HG02610 (cell line): ENCODE measurements around the gene IVD.
A peak's percentile ranks its signal among the peaks of the same experiment; 100 is the strongest.

Experiments used
- ATAC-seq: cut with Tn5 transposase; IDR thresholded peaks from one replicate; pipeline ENCODE4 v1.9.1; 2021; ENCODE audit warnings: mild to moderate bottlenecking, moderate library complexity; ENCODE audit not compliant: unreplicated experiment

The IVD gene

DNA sequence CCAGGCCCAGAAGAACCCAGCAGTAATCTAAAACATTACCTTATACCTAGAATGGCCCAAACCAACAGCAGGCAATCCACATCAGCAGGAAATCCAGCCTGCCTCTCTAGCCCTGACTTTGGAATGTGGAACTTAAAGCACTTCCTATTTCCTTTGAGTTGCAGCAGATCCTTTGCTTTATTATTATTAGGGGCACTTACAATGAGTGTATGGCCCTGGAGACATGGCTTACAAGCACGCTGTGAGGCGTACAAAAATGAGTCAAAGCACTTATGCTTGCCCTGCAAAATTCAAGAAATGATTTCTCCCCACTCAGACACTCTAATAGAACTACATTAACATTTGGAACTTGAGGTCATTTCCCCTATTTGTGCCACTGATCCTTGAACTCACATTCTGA is 32.6 kb upstream of the IVD start:
- ATAC-seq = no peak

DNA sequence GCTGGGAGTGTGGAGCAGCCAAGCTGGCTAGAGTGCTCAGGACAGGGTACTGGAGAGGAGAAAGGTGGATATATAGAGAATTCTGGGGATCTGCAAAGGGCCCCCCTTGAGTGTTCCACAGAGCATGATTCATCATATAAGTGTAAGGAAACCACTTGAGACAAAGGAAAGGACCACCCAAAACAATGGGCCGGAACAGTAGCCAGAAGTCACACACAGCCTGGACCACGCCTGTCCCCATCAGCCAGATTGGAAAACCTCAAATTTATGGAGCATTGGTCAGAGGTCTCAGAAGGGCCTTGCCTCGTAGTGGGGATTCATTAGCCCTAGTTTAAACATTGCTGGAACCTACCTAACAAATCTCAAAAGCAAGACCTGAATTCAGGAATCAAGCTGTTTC is 28.0 kb upstream of the IVD start:
- no peak for ATAC-seq

DNA sequence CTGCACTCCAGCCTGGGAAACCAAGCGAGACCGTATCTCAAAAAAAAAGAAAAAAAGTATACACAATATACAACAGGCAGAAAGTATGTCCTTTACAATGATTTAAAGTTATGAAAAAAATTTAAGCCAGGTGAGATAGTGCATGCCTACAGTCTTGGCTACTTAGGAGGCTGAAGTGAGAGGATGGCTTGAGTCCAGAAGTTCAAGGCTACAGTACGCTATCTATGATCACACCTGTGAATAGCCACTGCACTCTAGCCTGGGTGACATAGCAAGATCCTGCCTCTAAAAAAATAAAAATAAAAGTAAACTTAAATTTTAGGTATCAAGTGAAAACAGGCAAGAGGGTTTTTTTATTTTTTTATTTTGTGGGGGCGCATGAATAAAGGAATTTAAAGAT is 26.2 kb upstream of the IVD start:
- ATAC-seq = no peak

DNA sequence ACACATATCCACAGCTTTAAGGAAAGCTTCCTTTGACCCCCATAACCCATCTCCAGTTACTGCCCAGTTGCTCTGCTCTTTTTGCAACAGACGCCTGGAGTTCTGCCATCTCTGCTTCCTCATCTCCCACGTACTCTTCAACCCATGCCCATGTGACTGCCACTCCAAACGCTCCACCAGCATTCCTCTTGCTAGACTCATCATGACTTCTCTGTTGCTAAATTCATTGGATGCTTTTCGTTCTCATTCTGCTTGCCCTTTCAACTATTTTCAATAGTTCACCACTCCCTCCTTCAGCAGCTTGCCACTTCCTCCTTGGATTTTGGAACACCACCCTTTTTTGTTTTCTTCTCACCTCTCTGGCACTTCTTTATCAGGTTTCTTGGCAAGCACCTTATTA is 25.7 kb upstream of the IVD start:
- no peak for ATAC-seq

DNA sequence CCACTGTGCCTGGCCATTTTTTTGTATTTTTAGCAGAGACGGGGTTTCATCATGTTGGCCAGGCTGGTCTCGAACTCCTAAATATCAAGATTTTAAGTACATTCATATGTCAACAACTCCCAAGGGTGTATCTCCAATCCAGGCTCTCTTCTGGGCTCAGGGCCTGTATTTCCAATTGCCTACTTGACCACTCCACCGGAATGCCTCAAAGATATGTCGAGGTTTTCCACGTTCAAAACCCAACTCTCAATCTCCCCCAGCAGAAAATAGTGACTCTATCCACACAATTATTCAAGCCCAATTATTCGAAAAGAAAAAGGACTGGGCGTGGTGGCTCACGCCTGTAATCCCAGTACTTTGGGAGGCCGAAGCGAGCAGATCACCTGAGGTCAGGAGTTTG is 25.0 kb upstream of the IVD start:
- ATAC-seq = no peak

DNA sequence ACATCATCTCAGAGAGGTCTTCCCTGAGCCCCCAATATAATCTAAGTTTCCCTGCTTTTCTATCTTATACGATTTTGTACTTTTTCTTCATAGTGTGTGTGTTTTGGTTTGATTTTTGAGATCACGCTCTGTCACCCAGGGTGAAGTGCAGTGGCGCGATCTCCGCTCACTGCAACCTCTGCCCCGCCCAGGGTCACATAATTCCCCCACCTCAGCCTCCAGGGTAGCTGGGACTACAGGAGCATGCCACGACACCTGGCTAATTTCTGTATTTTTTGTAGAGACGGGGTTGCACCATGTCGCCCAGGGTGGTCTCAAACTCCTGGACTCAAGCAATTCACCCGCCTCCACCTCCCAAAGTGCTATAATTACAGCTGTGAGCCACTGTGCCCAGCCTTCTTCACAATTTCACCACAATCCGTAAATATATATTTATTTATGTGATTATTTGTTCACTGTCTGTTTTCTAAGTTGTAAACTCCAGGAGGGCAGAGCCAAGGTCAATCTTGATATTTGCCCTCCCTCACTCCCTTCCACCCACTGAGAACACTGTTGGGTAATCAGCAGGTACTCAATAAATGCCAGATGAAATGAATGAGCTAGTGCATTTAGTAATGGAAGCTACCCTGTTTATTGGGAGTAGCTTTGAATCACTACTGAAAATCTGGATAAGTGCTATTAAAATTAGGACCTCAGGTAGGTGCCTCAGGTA is 23.6 kb upstream of the IVD start:
- no peak for ATAC-seq

DNA sequence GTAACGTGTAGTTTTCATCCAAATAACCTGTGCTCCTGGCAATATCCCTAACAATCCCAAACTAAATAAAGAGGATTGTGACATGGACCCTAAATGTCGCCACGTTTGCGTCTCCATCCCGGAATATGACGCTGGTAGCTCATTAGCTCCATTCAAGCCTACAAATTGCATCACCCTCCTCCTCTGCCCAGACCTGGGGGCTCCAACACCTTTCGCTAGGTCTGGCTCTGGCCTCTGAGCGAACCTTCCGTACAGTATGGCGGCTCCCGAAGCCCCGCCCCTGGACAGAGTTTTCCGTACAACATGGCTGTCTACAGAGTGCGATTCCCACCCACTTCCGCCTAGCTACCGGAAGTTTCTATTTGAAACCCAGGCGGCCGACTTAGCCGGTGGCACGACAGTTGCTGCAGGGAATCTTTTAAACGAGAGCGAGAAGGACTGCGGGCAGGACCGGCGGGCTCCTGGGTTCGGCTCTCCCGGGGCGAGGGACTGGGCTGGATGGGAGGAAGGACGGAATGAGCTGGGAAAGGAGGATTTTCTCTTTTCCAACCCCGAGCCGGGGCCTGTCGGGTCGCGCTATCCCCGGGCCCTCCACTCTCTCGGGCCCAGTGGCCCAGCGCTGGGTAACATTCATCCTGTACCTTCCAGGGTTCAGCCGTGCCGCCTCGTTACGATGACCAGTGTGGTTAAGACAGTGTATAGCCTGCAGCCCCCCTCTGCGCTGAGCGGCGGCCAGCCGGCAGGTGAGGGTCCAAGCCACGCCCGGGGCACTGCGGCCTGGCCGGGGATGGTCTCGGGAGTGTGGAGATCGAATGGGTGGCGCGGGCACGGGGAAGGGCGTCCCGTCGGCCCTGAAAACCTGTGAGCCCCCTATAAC is 22.8 kb upstream of the IVD start, which contains the start of gene KNSTRN:
KNSTRN (plus strand) TSS at position 142 of the 877 bp plus-strand sequence; CDS start at position 257, 115 bp downstream.
- peak; percentile 97 for ATAC-seq

DNA sequence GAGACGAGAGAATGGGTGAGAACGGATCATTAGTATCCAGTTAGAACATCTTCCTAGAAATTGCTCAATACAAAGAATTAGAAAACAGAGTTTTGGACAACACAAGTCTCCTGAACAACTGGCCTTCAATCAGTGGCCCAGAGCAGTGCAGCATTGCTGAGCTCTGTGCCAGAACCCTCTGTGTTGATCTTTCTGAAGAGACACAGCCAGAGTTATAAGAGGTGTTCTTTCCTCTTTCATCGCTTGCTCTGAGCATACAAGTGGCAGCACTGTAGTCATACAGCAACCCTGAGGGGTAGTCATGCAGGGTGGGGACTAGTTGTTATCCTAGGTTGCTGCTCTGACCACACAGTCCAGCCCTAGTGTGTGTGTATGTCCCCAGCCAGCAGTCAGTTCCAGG is 19.1 kb upstream of the IVD start:
- no peak for ATAC-seq

DNA sequence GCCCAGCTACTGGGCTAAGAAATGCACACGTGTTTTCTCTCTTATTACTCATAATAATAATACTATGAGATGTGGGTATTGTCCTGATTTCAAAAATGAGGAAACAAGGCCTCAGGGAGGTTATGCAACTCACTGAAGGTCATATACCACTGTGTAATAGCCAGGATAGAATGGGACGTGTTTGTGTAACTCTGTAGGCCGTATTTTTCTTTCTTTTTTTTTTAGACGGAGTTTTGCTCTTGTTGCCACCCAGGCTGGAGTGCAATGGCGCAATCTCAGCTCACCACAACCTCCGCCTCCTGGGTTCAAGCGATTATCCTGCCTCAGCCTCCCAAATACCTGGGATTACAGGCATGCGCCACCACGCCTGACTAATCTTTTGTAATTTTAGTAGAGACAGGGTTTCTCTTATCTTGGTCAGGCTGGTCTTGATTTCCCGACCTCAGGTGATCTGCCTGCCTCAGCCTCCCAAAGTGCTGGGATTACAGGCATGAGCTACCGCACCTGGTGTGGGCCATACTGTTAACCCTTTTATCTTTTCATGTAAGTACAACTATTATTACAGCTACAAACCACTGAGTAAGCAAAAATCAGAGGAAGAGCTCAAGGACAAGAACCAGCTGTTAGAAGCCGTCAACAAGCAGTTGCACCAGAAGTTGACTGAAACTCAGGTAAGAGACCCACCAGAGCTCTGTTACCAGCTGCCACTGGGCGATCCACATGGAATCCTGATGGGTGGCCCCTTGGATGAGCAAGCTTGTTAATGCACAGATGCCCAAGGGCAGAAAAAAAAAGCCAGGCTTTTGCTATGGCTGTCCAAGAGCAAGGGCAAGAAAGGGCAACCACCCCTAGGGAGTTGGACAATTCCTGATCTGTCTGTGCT is 16.4 kb upstream of the IVD start:
- ATAC-seq = no peak

DNA sequence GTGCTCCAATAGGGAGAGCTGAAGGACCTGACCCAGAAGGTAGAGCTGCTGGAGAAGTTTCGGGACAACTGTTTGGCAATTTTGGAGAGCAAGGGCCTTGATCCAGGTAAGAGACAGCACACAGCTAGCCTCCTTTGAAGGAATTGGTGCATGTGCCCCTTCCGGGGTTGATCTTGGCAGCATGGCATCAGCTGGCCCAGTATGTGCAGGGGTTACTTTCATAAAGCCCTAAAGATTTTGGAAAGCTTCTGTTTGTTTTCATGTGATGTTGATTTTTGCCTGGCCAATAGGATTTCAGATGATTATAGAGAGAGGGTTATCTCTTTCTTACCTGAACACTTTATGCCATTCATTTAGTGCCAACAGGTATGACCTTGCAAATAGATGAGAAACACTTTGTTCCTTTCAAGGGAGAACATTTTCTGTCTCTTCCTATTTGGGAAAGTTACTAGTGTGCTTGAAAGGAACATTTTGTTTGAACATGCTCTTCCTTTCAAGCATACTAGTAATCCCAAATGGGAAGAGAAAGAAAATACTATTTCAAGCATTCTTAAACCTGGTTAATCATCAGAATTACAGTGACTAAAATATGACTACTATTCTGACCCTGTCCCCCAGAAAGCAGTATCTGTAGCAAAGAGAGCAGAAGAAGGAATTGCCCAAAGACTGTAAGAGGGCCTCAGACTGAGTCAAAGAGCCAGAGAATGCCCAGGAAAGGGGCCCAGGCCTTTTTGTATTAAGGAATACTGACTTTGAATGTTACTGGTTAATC is 15.6 kb upstream of the IVD start:
- no peak for ATAC-seq

DNA sequence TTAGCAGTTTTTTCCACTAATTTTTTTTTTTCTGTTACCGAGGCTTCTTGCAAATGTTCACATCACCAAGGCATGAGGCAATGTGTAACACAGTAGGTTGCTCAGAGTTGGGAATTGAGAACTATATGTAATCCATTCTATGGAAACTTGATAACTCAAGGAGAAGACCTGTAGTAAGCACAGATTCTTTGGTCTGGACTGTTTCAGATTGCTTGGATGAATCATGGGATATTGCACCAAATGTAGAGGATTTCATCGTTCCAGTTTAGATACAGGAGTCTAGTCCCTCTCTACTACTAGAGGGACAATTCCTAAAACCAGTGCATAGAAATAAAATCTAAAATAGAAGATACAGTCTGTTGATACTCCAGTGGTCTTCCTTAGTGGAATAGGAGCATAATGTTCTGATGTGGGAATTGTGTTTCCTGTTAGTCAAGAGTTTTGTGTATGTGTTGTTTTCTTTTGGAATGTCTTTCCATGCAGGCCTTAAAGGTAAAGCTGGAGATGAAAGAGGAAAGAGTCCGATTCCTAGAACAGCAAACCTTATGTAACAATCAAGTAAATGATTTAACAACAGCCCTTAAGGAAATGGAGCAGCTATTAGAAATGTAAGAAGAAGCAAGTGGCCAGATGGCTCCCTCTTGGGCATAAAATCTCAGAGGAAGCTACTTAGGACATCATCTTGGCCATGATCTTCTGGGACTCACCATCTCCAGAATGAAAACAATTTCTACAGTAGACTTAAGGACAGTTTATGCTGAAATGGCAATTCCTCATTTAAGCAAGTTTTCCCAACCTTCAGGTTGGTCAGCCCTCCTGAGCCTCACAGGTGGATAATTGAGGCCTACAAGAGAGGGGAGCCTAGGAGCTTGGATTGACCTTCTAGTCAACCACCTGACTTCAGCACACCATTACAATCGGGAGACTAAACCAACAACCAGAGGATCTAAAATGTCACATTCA is 12.3 kb upstream of the IVD start:
- ATAC-seq = no peak

DNA sequence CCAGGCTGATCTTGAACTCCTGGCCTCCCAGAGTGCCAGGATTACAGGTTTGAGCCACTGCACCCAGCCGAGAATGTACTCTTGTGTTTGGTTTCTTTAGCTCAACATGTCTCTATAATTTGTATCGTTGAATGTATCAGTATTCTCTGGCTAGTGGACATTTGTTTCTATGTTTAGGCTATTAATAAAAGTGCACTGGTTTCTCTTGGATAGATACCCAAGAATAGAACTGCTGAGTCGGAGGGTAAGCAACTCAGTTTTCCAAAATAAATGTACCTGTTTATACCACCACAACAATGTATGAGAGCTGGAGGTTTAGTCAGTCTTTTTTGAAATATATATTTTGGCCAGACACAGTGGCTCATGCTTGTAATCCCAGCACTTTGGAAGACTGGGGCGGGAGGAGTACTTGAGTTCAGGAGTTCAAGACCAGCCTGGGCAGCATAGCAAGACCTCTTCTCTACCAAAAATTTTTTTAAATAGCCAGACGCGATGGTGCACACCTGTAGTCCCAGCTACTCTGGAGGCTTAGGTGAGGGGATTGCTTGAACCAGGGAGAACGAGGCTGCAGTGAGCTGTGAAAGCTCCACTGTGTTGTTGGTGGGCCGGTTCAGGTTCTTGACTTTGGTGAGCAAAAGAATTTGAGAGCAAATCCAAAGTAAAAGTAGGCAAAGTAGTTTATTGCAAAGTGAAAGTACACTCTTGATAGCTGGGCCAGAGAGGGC is 7.7 kb upstream of the IVD start:
- no peak for ATAC-seq

DNA sequence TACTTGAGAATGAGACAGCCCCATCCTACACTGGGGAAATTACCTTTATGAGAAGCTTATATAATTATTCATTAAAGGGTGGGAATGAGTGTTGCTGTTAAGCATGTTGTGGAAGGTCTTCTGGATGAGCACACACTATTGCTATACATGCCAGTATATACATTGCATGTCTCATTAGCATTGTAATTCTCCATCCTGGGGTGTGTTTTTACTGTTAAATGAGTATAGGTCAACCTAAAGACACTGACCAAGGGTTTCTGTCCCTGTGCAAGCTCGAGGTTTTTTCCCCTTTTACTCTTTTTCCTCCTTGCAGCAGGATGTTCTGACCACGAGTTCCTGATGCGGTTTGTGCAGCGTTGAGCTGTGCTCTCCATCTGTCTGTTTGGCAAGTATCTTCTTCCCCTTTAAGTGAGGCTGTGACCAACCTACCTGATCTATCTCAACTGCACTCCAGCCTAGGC is 7.2 kb upstream of the IVD start:
- ATAC-seq = peak; percentile 75

DNA sequence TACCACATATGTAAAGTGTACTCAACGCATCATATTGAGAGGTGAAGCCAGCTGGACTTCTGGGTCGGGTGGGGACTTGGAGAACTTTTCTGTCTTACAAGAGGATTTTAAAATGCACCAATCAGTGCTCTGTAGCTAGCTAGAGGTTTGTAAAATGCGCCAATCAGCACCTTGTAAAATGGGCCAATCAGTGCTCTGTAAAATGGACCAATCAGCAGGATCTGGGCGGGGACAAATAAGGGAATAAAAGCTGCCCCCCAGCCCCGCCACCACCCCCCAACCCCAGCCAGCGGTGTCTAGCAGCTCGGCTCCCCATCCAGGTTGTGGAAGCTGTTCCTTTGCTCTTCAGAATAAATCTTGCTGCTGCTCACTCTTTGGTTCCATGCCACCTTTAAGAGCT is 6.2 kb upstream of the IVD start:
- ATAC-seq = no peak

DNA sequence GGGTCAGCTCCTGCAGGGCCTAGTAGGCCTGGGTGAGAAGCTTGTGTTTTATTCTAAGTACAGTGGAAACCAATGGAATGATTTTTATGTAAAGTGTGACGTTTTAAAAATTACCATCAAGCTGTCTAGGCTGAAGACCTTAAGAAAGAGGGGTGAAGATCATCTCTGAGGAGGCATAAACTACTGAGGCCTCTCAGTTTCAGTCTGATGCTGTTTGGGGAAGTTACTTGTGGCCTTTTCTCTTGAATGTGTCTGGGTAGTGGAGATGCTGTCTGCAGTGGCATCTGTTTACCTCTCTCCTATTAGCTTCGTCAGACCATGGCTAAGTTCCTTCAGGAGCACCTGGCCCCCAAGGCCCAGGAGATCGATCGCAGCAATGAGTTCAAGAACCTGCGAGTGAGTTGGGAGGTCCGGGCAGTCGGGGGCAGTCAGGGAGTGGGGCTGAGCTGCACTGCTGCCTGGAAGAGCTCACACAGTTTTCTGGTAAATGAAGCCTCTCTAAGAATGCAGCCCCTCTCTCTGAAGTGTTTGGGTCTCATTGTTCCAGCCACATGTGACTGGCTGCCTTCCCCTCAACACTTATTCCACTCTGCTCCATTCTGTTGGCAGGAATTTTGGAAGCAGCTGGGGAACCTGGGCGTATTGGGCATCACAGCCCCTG is 1.9 kb downstream of the IVD start:
- peak; percentile 69 for ATAC-seq

DNA sequence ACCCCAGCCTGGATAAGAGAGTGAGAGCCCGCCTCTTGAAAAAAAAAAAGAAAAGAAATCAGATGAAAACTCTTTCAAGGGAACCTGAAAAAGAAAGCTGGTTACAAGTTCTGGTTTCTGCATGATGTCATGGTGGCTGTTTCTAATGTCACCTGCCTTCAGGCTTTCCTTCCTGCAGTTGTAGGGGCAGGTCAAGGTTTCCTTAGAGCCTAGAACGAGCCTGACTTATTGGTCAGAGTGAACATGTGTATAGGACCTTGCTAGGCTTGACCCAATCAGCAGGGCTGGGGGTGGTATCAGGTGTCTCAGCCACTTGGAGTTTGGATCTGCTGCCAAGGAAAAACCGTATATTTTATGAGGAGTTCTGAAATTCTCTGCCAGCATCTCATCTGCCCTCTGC is 3.8 kb downstream of the IVD start:
- no peak for ATAC-seq

DNA sequence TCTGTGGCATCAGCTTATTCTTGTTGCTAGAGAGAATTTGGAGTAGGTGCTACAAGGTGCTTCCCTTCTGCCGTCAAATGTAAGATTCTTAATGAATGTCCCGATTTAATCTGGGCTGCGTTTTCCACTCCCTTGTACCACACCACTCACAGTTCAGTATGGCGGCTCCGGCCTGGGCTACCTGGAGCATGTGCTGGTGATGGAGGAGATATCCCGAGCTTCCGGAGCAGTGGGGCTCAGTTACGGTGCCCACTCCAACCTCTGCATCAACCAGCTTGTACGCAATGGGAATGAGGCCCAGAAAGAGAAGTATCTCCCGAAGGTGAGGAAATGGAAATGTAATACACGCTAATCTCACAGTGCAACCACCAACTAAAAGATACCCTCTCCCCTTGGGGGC is 4.9 kb downstream of the IVD start:
- ATAC-seq = no peak

DNA sequence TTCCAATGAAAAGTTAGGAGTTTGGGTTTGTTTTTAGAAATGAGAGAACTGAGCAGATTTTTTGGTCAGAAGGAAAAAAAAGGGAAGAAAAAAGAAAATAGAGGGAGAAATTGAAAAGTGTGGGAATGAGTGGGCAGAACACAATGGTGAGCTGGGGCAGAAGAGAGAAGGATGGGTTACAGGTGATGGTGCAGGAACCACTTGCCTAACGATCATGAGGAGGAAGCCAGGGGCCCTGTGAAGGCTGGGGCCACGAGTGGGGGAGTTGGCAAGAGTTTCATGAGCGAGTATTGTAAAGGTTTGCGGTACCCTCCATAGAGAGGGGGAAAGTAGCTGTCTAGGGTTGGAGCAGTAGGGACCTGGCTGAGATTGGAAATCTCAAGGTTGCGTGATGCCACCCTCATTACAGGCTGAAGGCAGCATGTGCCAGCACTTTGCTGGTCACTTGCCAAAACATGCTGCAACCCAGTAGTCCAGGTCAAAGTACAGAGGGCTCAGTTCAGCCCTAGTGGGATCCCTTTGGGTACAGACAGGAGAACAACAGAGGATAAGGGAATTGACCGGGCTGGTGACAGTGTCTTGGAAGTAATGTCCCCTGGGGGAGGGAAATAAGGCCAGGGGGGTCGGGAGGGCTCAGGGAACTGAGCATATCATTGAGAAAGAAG is 6.6 kb downstream of the IVD start:
- ATAC-seq = no peak
